ENCODE measurements around the gene SBF2. TPM values are rescaled to one million over a fixed set of nuclear protein-coding genes. Genes with fewer than 3 reads are reported as not detected.

SBF2 gene
- total RNA-seq, 1 experiment from 2014 or later, result 30.2 TPM

GRCh38 chr11:10108915-10109680, 184.9 kb downstream of the SBF2 start:
- H3K36me3 Mint-ChIP-seq (ENCODE audit: insufficient read depth in 1 of 3, low read depth in 3 of 3), result peaks cover 0 to 7% (median 3%) of the 10 kb centered on the region in 3 experiments; a peak in 4 of 7 replicates

More at GRCh38 chr11:10108915-10109680, 184.9 kb downstream of the SBF2 start:
- Histone ChIP-seq H3K56ac (ENCODE audit: insufficient read length, low read depth, low read length) (no peak overlapping the region), H3K23ac (ENCODE audit: insufficient read length, low read depth, low read length) (no peak overlapping the region), H3K79me1 (ENCODE audit: insufficient read depth, low read depth, low read length, poor library complexity, severe bottlenecking) (no peaks in the 10 kb centered on the region), H2AK5ac (ENCODE audit: insufficient read length, low read length) (no peak overlapping the region), H3K4ac (ENCODE audit: low read depth, low read length) (no peak overlapping the region), H2BK5ac (ENCODE audit: insufficient read length, low read length) (no peak overlapping the region), H3K79me2 (ENCODE audit: insufficient read depth, low read length) (no peaks in the 10 kb centered on the region; the same call in 1 of the 2 replicates), H3K14ac (ENCODE audit: insufficient read depth, low read length) (no peak overlapping the region), H2BK12ac (ENCODE audit: insufficient read length, low read depth, low read length) (no peak overlapping the region), H3T11ph (ENCODE audit: low read length) (no peak overlapping the region), H3K27ac (ENCODE audit: insufficient read length, low read depth, low read length) (no peak overlapping the region), H3K9ac (ENCODE audit: extremely low read depth, insufficient read length, low read length) (no peak overlapping the region), H3K4me2 (ENCODE audit: insufficient read depth, insufficient read length, low read length) (no peak overlapping the region), H2AFZ (ENCODE audit: low read length) (no peak overlapping the region), H3K23me2 (ENCODE audit: insufficient read length, low read depth, low read length, poor library complexity, severe bottlenecking) (no peaks in the 10 kb centered on the region), H4K20me1 (ENCODE audit: control insufficient read depth, insufficient read depth, insufficient read length) (no peaks in the 10 kb centered on the region), H2BK120ac (ENCODE audit: low read depth, low read length, poor library complexity, severe bottlenecking) (no peak overlapping the region), H4K5ac (ENCODE audit: insufficient read length, low read depth, low read length) (no peak overlapping the region), H3K18ac (ENCODE audit: insufficient read length, low read depth, low read length) (no peak overlapping the region), H4K91ac (ENCODE audit: insufficient read length, low read depth, low read length) (no peak overlapping the region), H2BK15ac (ENCODE audit: low read depth, low read length) (no peak overlapping the region), H3K4me1 (ENCODE audit: insufficient read depth, low read length) (no peaks in the 10 kb centered on the region; the same call in 1 of the 2 replicates), H3K9me3 (ENCODE audit: control insufficient read depth, low read depth, low read length) (no peaks in the 10 kb centered on the region), H3K27me3 (ENCODE audit: insufficient read depth, low read length) (no peaks in the 10 kb centered on the region), H2BK20ac (ENCODE audit: low read depth, low read length, poor library complexity, severe bottlenecking) (no peak overlapping the region), H4K8ac (replicated peaks; ENCODE audit: insufficient read length, low read depth, low read length) (no peak overlapping the region)
- DNase-seq, result no peak
- Mint-ChIP-seq H3K27me3 (ENCODE audit: low read depth) (no peaks in the 10 kb centered on the region), H3K9me3 (peaks cover 3 to 4% of the 10 kb centered on the region in 2 experiments; a peak in 2 of 5 replicates), H3K27ac (no peak overlapping the region), H3K4me3 (no peak overlapping the region), H3K4me1 (peaks cover 20 to 21% of the 10 kb centered on the region in 2 experiments)
- WGBS (ENCODE audit: extremely low coverage, insufficient read length, low lambda C conversion rate), result no CpG with 5 or more reads among the region's 3 CpGs
- TF ChIP-seq, protein P1, sequence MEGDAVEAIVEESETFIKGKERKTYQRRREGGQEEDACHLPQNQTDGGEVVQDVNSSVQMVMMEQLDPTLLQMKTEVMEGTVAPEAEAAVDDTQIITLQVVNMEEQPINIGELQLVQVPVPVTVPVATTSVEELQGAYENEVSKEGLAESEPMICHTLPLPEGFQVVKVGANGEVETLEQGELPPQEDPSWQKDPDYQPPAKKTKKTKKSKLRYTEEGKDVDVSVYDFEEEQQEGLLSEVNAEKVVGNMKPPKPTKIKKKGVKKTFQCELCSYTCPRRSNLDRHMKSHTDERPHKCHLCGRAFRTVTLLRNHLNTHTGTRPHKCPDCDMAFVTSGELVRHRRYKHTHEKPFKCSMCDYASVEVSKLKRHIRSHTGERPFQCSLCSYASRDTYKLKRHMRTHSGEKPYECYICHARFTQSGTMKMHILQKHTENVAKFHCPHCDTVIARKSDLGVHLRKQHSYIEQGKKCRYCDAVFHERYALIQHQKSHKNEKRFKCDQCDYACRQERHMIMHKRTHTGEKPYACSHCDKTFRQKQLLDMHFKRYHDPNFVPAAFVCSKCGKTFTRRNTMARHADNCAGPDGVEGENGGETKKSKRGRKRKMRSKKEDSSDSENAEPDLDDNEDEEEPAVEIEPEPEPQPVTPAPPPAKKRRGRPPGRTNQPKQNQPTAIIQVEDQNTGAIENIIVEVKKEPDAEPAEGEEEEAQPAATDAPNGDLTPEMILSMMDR (conservative IDR thresholded peaks at IDR 0.05), result no peak

Measured in H9 (cell line).